K562 (cell line): Measurements from ENCODE around the gene NMRK2. TPM values are rescaled to one million over a fixed set of nuclear protein-coding genes. Genes with fewer than 3 reads are reported as not detected.
A peak's percentile ranks its signal among the peaks of the same experiment; 100 is the strongest.

Source experiments
- ARID2 ChIP-seq: fragments of 450-650 bp; IDR thresholded peaks from 2 replicates; pipeline ENCODE4 v1.6.1; 2017; ENCODE audit warnings: antibody characterized with exemption, mild to moderate bottlenecking
- ATF4 ChIP-seq: fragments of 450-650 bp; formaldehyde crosslinking; IDR thresholded peaks from 2 replicates; pipeline ENCODE4 v1.4.0; 2022; ENCODE audit warnings: mild to moderate bottlenecking, moderate library complexity
- BCL6 ChIP-seq: fragments of 250-450 bp; sonication (Bioruptor Pico); IDR thresholded peaks from 2 replicates; pipeline ENCODE4 v1.4.0; 2020
- BRCA1 ChIP-seq, 2 experiments: fragments of 450-650 bp in 1 of 2; sonication (generic) in 1 of 2; formaldehyde crosslinking in 1 of 2; IDR thresholded peaks; 2 replicates each; pipeline versions ENCODE4 v1.5.0 to v1.6.1; 2017 to 2020; ENCODE audit warnings: mild to moderate bottlenecking in 1 of 2, missing genetic modification reagents in 1 of 2
- CEBPB ChIP-seq: fragments of 450-650 bp; IDR thresholded peaks from 2 replicates; pipeline ENCODE4 v1.6.1; 2016; ENCODE audit warnings: missing genetic modification characterization, missing compliant biosample characterization
- DNMT1 ChIP-seq: fragments of 450-650 bp; IDR thresholded peaks from 2 replicates; pipeline ENCODE4 v1.6.1; 2016; ENCODE audit warnings: antibody characterized with exemption, mild to moderate bottlenecking
- JUN ChIP-seq, 2 experiments: sonication (generic) in 1 of 2; formaldehyde crosslinking in 1 of 2; IDR thresholded peaks; 2 replicates each; pipeline versions ENCODE4 v1.6.1 to v1.8.0; 2012 to 2022; ENCODE audit warnings: borderline replicate concordance in 2 of 2, mild to moderate bottlenecking in 2 of 2, improper control_type of control experiment in 1 of 2, low read depth in 1 of 2, low read length in 1 of 2, missing genetic modification reagents in 1 of 2
- MIER1 ChIP-seq: fragments of 450-650 bp; IDR thresholded peaks from 2 replicates; pipeline ENCODE4 v1.6.1; 2016; ENCODE audit warnings: antibody characterized with exemption, mild to moderate bottlenecking, low read depth
- POLR3A ChIP-seq: IDR thresholded peaks from 2 replicates; pipeline ENCODE4 v1.6.1; 2011; ENCODE audit warnings: borderline replicate concordance, mild to moderate bottlenecking, moderate library complexity; ENCODE audit not compliant: insufficient read length, insufficient read depth; ENCODE audit errors: extremely low read depth
- PRPF4 ChIP-seq: fragments of 200-400 bp; formaldehyde crosslinking; IDR thresholded peaks from one replicate; pipeline ENCODE4 v1.6.1; 2017; ENCODE audit warnings: low read length, low read depth, mild to moderate bottlenecking; ENCODE audit not compliant: insufficient read depth, poor library complexity, severe bottlenecking
- SAP30 ChIP-seq: fragments of 200-600 bp; sonication (generic); IDR thresholded peaks from 2 replicates; pipeline ENCODE4 v1.6.1; 2012; ENCODE audit warnings: borderline replicate concordance, low read depth, mild to moderate bottlenecking, moderate library complexity, low read length, control low read depth, inconsistent platforms; ENCODE audit not compliant: insufficient read depth, poor library complexity, severe bottlenecking
- STAT5A ChIP-seq: IDR thresholded peaks from 2 replicates; pipeline ENCODE4 v1.6.1; 2012; ENCODE audit warnings: low read length, inconsistent platforms, borderline replicate concordance
- TAF9B ChIP-seq: fragments of 450-650 bp; IDR thresholded peaks from 2 replicates; pipeline ENCODE4 v1.6.1; 2018; ENCODE audit warnings: mild to moderate bottlenecking; ENCODE audit not compliant: partially characterized antibody
- TFE3 ChIP-seq: fragments of 450-650 bp; formaldehyde crosslinking; IDR thresholded peaks from 2 replicates; pipeline ENCODE4 v1.4.0; 2020; ENCODE audit warnings: mild to moderate bottlenecking, mixed read lengths
- THRB ChIP-seq: fragments of 450-650 bp; formaldehyde crosslinking; conservative IDR thresholded peaks from 2 replicates; pipeline ENCODE4 v1.4.0; 2022; ENCODE audit warnings: mild to moderate bottlenecking, missing genetic modification characterization
- ZBTB34 ChIP-seq: fragments of 250-450 bp; sonication (Bioruptor Pico); IDR thresholded peaks from 2 replicates; pipeline ENCODE4 v1.8.0; 2021; ENCODE audit warnings: mild to moderate bottlenecking, moderate library complexity
- ZC3H8 ChIP-seq: fragments of 450-650 bp; IDR thresholded peaks from 2 replicates; pipeline ENCODE4 v1.6.1; 2017
- ZNF133 ChIP-seq: fragments of 250-450 bp; sonication (Bioruptor Pico); IDR thresholded peaks from 2 replicates; pipeline ENCODE4 v1.4.0; 2020; ENCODE audit warnings: mild to moderate bottlenecking
- ZNF143 ChIP-seq: sonication (generic); formaldehyde crosslinking; IDR thresholded peaks from 2 replicates; pipeline ENCODE4 v1.9.0; 2022; ENCODE audit warnings: mild to moderate bottlenecking, missing genetic modification reagents
- ZNF165 ChIP-seq: fragments of 250-450 bp; sonication (Bioruptor Pico); IDR thresholded peaks from 2 replicates; pipeline ENCODE4 v1.4.0; 2020; ENCODE audit warnings: borderline replicate concordance
- ZNF316 ChIP-seq: fragments of 450-650 bp; IDR thresholded peaks from 2 replicates; pipeline ENCODE4 v1.6.1; 2016
- ZNF584 ChIP-seq: fragments of 200-800 bp; sonication (Bioruptor generic); IDR thresholded peaks from 2 replicates; pipeline ENCODE4 v1.6.1; 2016; ENCODE audit warnings: low read depth, mild to moderate bottlenecking, missing genetic modification characterization, missing compliant biosample characterization
- polyA plus RNA-seq, 8 experiments: library from polyadenylated mRNA; depleted of rRNA in 4 of 8; stranded (reverse) in 5 of 8; unstranded in 3 of 8; fragments of >200 nt; fragmentation: Nextera tagmentation in 2 of 8; fragmentation: Illumina TruSeq in 1 of 8; extraction: Ambion mirVana in 2 of 8; extraction: Trizol in 1 of 8; gene quantifications; 2 replicates each; pipeline versions ENCODE4 v1.2.1 to v1.2.3, GENCODE V29; 2011 to 2014; ENCODE audit warnings: inconsistent platforms in 1 of 8, missing spikeins in 1 of 8
- total RNA-seq, 7 experiments: library from RNA; depleted of rRNA in 6 of 7; stranded (reverse); fragments of >200 nt in 6 of 7; fragmentation: Illumina TruSeq in 2 of 7; extraction: Trizol in 2 of 7; gene quantifications; 2 replicates each; pipeline versions ENCODE4 v1.2.1 to v1.2.3, GENCODE V29; 2011 to 2021; ENCODE audit warnings: low replicate concordance in 1 of 7

The NMRK2 gene
- total and polyA plus RNA-seq, 9 of the 15 experiments (the other 6 are each of a cell fraction or from before 2014, with no cell fraction given), result not detected

- TF ChIP-seq THRB (CRISPR knock-in tag), result no peak
- no peak for TF ChIP-seq ZBTB34
- no peak for TF ChIP-seq ATF4
- no peak for TF ChIP-seq ZNF133 (CRISPR knock-in tag)
- TF ChIP-seq CEBPB (tag), result no peak
- TF ChIP-seq POLR3A, result no peak
- TF ChIP-seq ZNF316, result no peak
- TF ChIP-seq ZC3H8, result no peak
- peak; percentile 23 for TF ChIP-seq SAP30
- TF ChIP-seq DNMT1, result no peak
- no peak for TF ChIP-seq BCL6 (CRISPR knock-in tag)
- no peak for TF ChIP-seq ZNF165 (CRISPR knock-in tag)
- no peak for TF ChIP-seq PRPF4
- TF ChIP-seq ZNF143 (CRISPR knock-in tag), result no peak
- no peak for TF ChIP-seq ZNF584 (CRISPR knock-in tag)
- TF ChIP-seq TAF9B, result no peak
- TF ChIP-seq MIER1, result no peak; the same call in 1 of the 2 replicates
- no peak for TF ChIP-seq BRCA1 (IDR thresholded peaks at IDR 0.05)
- no peak for TF ChIP-seq BRCA1 (CRISPR knock-in tag; IDR thresholded peaks at IDR 0.05)
- TF ChIP-seq ARID2, result no peak
- no peak for TF ChIP-seq TFE3
- no peak for TF ChIP-seq STAT5A
- TF ChIP-seq JUN (IDR thresholded peaks at IDR 0.05; ENCODE audit: borderline replicate concordance, low read depth, low read length), result no peak
- TF ChIP-seq JUN (CRISPR knock-in tag; IDR thresholded peaks at IDR 0.05; ENCODE audit: borderline replicate concordance), result no peak
These were observed 38.1 kb downstream of the NMRK2 start, which contains the start of gene DAPK3 (continued) for GRCh38 chr19:3970808-3971598.
